HepG2 (cell line): ENCODE results near the gene SAP30.

Source experiments
- IRF2 ChIP-seq: IDR thresholded peaks from 2 replicates; pipeline ENCODE4 v1.6.1; 2018; ENCODE audit warnings: missing genetic modification reagents, missing compliant biosample characterization
- MIER2 ChIP-seq: IDR thresholded peaks from 2 replicates; pipeline ENCODE4 v1.6.1; 2016; ENCODE audit warnings: missing biosample characterization, missing genetic modification reagents
- NCOA5 ChIP-seq: sonication (generic); formaldehyde crosslinking; IDR thresholded peaks from 2 replicates; pipeline ENCODE4 v1.4.0; 2020; ENCODE audit warnings: missing genetic modification reagents
- ZKSCAN8 ChIP-seq: IDR thresholded peaks from 2 replicates; pipeline ENCODE4 v1.6.1; 2016; ENCODE audit warnings: borderline replicate concordance, missing genetic modification reagents, missing compliant biosample characterization
- ZNF501 ChIP-seq: sonication (generic); formaldehyde crosslinking; IDR thresholded peaks from 2 replicates; pipeline ENCODE4 v1.5.1; 2020; ENCODE audit warnings: mild to moderate bottlenecking, moderate library complexity, missing genetic modification reagents

DNA sequence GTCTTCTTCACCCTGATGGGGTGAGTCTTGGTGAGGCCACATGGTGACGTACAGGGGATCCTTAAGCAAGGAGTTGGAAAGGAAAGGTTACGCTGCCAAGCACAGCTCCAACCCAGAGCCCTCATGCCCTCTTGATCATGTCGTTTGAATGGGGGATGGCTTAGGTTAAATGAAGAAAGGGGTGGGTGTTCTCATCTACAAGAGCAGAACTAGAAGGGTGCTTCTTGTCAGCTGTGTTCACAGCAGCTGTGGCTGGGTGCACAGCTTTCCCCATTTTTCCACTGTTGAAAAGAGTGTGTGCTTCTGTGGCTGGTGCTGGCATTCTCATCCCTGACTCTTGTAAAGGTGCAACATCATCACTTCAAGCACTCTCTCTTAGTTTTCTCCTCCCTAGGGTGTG, 43.7 kb downstream of the SAP30 start:
- TF ChIP-seq ZKSCAN8 (no peak), MIER2 (CRISPR knock-in tag) (no peak), NCOA5 (CRISPR knock-in tag) (no peak), ZNF501 (CRISPR knock-in tag) (no peak), IRF2 (CRISPR knock-in tag) (no peak)
